WTC11 (cell line): ENCODE data around the gene LZTS2.

ENCODE experiments used
- CTCF ChIP-seq: fragments of 200-600 bp; IDR thresholded peaks from 2 replicates; pipeline ENCODE4 v1.8.0; 2022; ENCODE audit warnings: antibody characterized with exemption
- MAX ChIP-seq: sonication (generic); formaldehyde crosslinking; IDR thresholded peaks from 2 replicates; pipeline ENCODE4 v1.8.0; 2022; ENCODE audit warnings: mild to moderate bottlenecking, missing genetic modification reagents
- TEAD4 ChIP-seq: sonication (generic); formaldehyde crosslinking; IDR thresholded peaks from 2 replicates; pipeline ENCODE4 v1.8.0; 2022; ENCODE audit warnings: mild to moderate bottlenecking, missing genetic modification reagents
- ZBTB21 ChIP-seq: sonication (generic); formaldehyde crosslinking; IDR thresholded peaks from 2 replicates; pipeline ENCODE4 v1.8.1; 2023; ENCODE audit warnings: mild to moderate bottlenecking, missing genetic modification reagents, borderline replicate concordance

GRCh38 chr10:100970914-100971811 is 28.4 kb upstream of the LZTS2 start:
- no peak for TF ChIP-seq CTCF
- no peak for TF ChIP-seq TEAD4
- no peak for TF ChIP-seq ZBTB21 (CRISPR knock-in tag)
- no peak for TF ChIP-seq MAX (CRISPR knock-in tag)
